Immature natural killer cell (primary cell): ENCODE measurements around the gene ETNK2. TPM values are rescaled to one million over a fixed set of nuclear protein-coding genes. Genes with fewer than 3 reads are reported as not detected.

Source experiments
- polyA plus RNA-seq, 3 donors: library from polyadenylated mRNA; unstranded; fragments of 300-500 nt; fragmentation: Illumina TruSeq; gene quantifications; one replicate each; pipeline ENCODE4 v1.2.3, GENCODE V29; 2021

ETNK2 gene
- polyA plus RNA-seq, 3 donors from 2014 or later: 1.4 to 4.8 (median 3.7) TPM

Other genes with a start within 250 kb of the ETNK2 start
- gene SOX13, start 78.9 kb downstream of the ETNK2 start, polyA plus RNA-seq: 1 to 10 TPM in 2 of 3 donors, under 1 TPM in 1; 0.54 to 6.6 (median 2.2) TPM
- gene REN, start 14.3 kb upstream of the ETNK2 start, polyA plus RNA-seq: not detected
- not detected for gene KISS1, start 44.4 kb upstream of the ETNK2 start, polyA plus RNA-seq
- not detected for gene GOLT1A, start 61.9 kb upstream of the ETNK2 start, polyA plus RNA-seq
- gene PLEKHA6, start 207.9 kb upstream of the ETNK2 start, polyA plus RNA-seq: not detected